DMS53 treated with DMSO at 0.1 percent for 48 hours (cell line): ENCODE measurements around the gene PTH2.
A peak's percentile ranks its signal among the peaks of the same experiment; 100 is the strongest.

Experiments used
- DNase-seq: peaks from one replicate; lab custom pipeline; 2025; ENCODE audit not compliant: unreplicated experiment; lab: John Stamatoyannopoulos, UW

Gene PTH2

GRCh38 chr19:49415102-49415809 lies 8.0 kb downstream of the PTH2 start:
- DNase-seq, result no peak

DNA sequence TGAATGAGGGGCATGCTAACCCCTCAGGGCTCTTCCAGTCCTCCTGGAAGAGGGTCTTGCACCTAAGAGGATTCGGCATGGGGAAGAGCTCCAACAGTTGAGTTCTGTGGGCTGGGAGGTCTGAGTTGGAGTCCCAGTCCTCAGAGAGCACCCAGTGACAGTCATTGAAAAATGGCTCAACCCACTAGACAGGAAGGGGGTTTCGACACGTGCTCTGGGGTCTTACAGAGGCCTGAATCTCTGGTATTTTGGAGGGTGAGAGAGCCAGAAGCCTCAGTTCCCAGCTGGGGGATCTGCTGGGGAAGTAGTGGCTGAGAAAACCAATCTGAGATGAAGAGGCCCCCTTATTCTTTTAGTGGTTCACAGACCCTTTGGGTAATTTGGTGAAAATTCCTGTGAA lies 9.0 kb downstream of the PTH2 start:
- no peak for DNase-seq

- DNase-seq, result no peak
Observed at GRCh38 chr19:49413348-49413747, 9.9 kb downstream of the PTH2 start.

DNA sequence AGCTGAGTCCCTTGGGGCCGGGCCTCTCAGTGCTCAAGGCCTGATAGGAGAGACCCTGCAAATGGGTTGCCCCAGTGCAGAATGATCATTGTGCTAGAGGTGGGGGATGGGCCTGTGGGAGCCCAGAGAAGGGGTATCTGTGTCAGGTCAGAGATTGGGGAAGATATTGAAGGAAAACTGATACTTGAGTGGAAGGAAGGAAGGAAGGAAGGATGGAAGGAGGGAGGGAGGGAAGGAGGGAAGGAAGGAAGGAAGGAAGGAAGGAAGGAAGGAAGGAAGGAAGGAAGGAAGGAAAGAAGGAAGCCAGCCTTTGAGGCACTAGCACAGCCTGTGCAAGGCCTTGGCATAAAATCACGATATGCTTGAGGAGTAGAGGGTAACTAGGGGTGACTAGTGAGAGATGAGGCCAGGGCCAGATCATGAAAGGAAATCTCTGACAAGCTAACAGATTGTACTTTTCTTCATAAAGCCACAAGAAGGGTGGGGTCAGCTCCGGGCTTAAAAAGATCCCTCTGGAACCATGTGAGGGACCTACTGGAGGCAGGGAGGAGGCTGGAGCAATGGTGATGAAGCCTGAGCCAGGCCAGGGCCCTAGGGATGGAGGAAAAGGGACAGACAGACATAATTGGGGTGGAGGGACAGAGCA lies 11.4 kb downstream of the PTH2 start:
- DNase-seq, result no peak

- DNase-seq, result no peak
Observed at GRCh38 chr19:49409441-49410029, 13.7 kb downstream of the PTH2 start.

DNA sequence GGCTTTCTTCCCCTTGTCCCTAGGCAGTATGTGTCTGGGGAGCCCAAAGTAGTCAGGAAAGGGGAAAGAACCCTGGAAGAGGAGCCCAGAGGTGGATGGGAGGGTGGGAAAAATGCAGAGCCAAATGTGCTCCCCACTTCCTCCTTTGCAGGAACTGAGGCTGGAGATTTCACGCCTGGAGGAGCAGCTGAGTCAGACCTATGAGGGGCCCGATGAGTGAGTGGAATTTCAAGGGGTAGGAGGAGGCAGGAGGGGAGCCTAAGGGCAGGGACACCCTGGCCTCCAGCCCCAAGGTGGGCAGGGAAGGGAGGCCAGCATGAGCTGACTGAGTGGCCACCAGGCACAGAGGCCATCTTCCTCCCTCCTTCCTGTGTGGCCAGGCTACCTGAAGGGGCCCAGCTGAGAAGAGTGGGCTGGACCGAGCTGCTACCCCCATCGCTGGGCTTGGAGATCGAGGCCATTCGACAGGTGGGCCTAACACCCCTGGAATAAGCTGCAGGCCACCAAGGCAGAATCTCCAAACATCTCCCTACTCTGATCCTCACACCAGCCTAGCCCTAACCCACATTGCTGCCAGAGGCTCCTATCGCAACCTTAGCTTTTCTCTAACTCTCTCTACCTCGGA lies 14.3 kb downstream of the PTH2 start:
- no peak for DNase-seq

DNA sequence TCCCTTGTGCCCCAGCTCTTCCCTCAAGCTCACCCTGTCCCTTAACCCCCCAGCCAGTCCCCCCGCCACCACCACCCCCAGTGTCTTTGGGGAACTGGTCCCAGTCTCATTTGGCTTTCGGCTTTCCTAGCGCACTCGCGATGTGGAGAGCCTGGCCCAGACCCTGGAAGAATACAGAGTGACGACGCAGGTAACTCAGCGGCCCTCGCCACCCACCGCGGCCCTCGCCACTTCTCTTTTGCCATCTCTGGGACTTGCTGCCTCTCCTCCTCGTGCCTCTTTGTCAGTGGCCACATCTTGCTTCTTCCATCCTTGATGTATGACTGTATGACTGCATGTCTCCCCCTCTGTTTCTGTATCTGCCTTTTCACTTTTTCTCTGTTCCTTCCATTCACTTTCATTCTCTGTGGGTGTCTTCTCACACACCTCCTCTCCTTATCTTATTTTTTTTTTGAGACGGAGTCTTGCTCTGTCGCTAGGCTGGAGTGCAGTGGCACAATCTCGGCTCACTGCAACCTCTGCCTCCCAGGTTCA lies 15.7 kb downstream of the PTH2 start:
- DNase-seq, result no peak

DNA sequence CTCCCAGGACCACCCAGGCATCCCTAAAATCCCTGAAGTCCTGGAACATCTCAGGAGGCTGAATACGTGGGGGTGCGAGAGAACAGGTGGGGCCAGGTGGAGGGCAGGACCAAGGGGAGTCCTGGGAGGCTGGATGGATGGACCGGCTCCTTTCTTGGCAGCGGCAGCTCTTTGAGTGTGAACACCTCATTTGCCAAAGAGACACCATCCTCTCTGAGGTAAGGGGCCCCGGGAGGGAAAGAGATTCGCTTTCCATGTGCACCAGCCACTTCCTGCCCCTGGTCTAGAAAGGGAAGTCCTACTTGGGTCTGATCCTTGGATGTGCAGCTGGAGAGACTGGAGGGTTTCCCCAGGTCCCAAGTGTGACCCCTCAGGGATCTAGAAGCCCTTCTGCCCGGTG lies 16.2 kb downstream of the PTH2 start:
- DNase-seq, result no peak

GRCh38 chr19:49403404-49404187 lies 19.6 kb downstream of the PTH2 start:
- DNase-seq, result peak; percentile 60

DNA sequence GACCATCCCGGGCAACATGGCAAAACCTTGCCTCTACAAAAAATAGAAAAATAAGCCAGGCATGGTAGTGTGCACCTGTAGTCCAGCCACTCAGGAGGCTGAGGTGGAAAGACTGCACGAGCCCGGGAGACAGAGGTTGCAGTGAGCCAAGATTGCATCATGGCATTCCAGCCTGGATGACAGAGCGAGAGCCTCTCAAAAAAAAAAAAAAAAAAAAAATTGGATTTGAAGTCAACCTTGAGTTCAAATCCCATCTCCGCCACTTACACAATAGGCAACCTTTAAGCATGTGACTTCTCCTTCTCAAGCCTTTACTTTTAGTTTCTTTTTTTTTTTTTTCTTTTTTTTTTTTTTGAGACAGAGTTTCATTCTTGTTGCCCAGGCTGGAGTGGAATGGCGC lies 23.2 kb downstream of the PTH2 start:
- no peak for DNase-seq

DNA sequence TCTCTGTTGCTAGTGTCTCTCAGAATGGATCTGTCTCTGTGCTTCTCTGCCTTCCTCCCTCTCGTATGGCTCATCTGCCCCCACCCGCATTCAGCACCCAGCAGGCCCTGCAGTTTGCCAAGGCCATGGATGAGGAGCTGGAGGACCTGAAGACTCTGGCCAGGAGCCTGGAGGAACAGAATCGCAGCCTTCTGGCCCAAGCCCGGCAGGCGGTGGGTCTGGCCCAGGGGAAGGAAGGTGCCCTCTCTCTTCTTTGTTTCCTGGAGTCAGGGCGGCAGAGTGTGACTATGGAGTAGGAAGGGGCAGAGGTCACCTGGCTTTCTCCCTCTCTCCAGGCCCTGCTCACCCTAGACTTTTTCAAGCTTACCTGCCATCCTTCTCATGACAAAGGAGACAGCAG lies 24.3 kb downstream of the PTH2 start:
- DNase-seq, result no peak

- no peak for DNase-seq
Observed at GRCh38 chr19:49398001-49398615, 25.1 kb downstream of the PTH2 start.

DNA sequence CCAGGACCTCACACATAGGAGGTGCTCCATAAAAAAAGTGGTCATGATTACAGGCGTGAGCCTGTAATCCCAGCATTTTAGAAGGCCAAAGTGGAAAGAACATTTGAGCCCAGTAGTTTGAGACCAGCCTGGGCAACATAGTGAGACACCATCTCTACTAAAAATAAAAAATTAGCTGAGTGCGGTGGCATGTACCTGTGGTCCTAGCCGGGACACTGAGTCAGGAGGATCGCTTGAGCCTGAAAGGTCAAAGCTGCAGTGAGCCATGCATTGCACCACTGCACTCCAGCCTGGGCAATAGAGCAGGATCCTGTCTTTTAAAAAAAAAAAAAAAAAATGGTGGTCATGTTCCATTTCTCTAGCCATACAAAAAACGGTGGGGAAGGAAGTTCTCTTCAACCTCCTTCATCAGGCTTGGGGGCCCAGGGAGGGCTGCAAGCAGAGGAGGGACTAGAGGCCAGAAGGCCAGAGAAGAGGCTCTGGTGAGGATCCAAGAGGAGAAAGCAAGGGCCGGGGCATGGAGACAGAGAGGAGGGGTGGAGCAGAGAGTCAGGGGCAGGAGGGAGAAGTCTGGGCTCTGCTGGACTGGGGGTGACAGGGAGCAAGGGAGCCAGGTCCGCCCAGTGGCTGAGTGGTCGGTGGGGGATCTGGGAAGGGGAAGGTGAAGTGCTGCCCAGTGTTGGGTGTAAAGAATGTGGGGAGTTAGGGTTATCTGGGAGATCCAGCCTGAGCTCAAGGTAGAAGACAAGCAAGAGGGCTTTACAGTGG lies 26.3 kb downstream of the PTH2 start:
- no peak for DNase-seq

DNA sequence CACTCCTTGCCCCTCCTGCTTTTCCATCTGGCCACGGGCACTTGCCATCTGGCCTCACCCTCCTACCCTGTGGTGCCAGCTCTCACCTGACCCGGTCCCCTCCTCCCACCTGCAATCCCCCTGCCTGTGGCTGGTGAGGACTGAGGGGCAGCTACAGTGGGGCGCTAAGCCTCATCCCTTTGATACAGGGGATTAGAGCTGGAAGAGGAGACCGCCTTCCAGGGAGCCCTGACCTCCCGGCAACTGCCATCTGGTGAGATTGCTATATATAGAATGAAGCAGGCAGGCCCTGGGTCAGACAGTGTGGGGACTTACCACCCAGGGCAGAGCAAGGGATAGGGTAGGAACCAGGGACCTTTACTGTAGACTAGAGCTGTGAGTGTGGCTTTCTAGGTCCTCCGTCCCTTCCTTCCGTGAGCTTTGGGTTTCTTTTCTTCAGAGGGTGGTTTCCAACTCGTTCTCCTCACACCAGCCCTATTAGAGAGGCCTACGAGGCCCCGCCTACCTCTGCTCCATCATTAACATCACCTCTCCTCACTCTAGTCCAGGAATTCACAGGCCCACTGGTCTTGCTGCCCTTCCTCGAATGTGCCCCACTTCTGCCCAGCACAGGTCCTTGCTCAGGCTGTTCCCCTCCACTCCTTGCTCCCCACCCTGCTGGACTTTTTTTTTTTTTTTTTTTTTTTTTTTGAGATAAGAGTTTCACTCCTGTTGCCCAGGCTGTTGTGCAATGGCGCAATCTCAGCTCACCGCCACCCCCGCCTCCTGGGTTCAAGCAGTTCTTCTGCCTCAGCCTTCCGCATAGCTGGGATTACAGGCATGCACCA lies 27.4 kb downstream of the PTH2 start:
- DNase-seq, result no peak

- no peak for DNase-seq
Observed at GRCh38 chr19:49393881-49394280, 29.4 kb downstream of the PTH2 start.

GRCh38 chr19:49391581-49392399 lies 31.5 kb downstream of the PTH2 start:
- DNase-seq, result peak; percentile 62

DNA sequence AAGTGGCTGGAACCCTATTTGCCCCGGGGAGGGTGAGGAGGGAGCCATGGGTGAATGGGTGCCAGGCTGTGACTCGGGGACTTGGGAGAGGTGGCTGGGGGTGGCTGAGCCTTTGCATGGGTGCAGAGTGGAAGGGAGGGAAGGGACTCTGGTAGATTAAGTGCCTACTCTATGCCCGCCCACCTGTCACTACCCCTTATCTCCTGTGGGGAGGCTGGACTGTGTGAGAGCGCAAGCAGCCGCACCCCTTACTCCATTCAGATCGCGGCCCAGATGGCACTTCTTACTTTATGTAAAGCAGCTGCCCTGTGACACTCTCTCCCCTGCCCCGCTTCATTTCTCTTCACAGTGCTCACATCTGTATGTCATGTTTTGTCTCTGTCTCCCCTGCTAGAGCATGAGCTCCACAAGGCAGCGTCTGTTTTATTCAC lies 32.3 kb downstream of the PTH2 start:
- DNase-seq, result no peak
